Stimulated activated CD8-positive, alpha-beta memory T cell treated with anti-CD3 and anti-CD28 coated beads, Interleukin-7, amount 100 ng/mL, for 4 hours (primary cell): Measurements from ENCODE around the gene FAM110D.
A peak's percentile ranks its signal among the peaks of the same experiment; 100 is the strongest.

Source experiments
- DNase-seq, 2 donors: peaks; one replicate each; pipeline ENCODE4 v3.0.0-alpha.2; 2020; ENCODE audit warnings: low read depth in 2 of 2

FAM110D gene

DNA sequence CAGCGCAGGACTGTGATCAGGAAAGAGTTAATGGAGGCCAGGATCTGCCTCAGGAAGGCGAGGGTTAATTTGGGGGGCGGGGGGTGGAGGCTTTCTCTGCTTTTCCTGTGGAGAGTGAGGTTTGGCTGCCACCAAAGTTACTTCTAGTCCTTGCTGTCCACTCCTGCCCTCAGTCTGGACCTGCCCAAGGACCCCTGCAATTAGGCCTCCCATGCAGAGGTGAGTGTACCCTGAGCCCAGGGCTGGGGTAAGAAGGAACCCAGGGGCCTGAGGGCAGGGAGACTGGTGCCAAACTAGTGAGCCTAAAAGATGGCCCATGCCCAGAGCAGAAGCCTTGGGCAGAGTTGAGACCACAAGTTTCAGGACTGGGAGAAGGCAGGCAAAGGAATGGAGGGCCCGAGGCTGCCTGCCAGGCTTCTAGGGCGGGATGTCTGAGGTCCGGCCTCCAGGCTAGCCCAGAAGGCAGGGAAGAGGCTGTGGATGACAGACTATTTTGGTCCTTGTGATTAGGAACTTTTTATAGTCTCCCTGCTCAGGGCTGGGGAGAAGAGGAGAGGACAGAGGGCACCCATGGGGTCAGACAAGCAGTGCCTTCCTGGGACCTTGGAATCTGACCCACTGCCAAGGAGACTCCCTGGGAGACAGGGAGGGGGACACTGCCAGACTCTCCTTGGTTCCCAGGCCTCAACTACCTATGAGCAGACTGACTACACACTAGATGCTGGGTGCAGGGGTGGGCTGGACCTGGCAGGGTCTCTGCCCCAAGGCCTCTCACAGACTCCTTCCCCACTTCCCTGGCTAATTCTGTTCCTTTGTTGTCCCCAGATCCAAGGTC lies at the start of gene FAM110D:
FAM110D (plus strand) TSS at position 172 of the 835 bp plus-strand sequence. CDS start 2,213 bp downstream, outside the sequence.
- DNase-seq, result no peak

DNA sequence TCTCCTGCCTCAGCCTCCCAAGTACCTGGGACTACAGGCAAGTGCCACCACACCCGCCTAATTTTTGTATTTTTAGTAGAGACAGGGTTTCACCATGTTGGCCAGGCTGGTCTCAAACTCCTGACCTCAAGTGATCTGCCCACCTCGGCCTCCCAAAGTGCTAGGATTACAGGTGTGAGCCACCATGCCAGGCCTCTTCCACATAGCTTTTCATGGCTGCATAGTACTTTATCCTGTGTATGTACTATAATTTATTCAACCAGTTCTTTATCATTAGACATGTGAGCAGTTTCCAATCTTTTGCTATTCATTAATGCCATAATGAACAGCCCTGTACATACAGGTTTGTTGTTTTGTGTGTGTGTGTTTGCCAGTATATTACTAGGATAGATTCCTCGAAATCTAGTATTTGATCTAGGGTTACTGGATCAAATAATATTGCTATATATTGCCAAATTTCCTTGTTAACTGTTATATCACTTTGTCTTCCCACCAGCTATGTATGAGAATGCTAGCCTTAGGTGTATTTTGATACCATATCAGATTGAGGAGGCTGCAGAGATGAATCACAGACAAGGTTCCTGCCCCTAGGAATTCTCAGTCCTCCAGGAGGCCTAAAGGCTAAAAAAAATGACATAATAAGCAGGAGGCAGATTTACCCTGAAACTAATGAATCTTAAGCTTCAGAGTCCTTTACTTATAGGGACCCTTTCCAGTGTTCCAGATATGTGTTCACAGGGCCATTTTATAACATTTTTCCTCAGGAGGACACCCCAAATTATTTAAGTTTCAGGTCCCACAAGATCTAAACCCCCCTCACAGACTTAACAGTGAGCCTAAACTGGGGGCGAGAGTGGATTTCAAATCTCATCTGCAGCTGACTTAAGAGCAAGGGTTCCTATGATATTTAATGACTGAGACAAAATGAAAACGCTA lies 49.4 kb upstream of the FAM110D start:
- no peak for DNase-seq

DNA sequence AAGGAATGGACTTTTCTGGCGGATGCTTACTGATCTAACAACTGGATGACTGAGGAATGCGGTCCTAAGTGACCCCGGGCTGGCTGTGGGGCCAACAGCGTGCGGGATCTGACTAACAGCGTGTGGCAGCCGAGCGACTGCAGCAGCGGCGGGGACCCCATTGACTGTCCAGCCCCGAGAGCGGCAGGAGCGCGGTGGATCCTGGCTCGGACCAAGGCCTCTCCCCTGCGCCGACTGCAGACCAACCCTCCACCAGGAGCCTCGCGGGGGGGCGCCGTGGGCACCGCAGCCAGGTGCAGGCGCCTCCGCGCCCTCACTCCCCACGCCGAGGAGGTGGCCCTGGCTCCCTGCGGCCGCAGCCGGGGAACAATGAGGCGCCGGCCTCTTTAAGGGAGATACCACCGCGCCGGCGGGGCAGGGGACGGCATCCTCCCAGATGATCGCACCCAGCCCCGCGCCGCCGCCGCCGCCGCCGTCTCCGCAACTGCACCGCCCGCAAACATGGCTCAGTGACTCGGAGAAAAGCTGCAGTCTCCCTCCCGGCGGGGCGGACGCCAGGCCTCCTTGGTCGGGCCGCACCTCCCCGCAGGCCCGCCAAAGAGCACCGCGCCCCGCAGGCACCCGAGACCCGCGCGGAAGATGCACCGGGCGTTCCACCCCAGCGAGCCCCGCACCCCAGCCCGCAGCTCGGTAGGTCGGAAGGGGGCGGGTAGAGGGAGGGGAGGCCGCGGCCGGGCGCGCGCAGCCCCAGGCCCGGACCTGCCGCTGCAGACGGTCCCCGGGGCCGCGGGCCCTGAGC lies 47.9 kb upstream of the FAM110D start:
- DNase-seq, result peak; percentile 46 to 63

DNA sequence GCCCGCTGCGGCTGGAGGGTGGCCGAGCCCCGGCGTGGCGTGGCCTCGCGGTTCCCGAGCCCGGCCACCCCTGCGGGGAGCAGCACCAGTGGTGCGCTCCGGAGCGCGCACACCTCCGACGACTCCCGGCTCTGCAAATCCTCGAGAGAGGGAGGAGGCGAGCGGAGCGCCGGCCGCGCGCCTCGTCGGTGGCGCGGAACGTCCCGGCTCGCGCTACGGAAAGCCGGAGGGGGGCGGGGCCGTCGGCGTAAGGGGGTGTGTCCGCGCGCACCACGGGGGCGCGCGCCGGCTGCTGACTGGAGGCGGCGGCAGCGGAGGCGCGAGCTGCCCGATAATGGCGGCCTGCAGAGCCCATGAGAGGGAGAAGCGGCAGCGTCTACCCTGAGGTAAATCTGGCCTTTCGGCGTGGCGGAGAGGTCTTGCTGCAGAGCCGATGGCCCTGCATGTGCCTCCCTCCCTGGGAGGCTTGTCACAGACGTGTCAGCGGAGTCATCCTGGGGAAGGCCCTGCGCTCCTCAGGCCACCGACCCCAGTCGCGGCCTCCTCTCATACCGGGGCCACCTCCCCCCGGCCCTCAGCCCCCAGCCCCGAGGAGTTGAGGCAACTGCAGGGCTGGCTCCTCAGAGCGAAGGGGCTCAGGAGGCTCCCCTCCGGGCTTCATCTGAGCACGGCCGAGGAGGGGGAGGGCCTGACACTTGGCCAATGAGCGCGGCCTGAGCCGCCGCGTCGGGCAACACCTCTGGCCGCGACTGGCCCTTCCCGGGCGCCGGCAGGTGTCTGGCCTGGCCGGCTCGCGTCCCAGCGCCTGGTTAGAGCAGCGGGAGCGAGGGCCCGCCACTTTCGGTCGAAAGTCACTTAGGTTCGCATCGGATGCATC lies 47.1 kb upstream of the FAM110D start, which contains the start of gene PDIK1L:
PDIK1L (plus strand) TSS at position 295 of the 877 bp plus-strand sequence. CDS start 2,485 bp downstream, outside the sequence.
- DNase-seq, result peak; percentile 81 to 91

DNA sequence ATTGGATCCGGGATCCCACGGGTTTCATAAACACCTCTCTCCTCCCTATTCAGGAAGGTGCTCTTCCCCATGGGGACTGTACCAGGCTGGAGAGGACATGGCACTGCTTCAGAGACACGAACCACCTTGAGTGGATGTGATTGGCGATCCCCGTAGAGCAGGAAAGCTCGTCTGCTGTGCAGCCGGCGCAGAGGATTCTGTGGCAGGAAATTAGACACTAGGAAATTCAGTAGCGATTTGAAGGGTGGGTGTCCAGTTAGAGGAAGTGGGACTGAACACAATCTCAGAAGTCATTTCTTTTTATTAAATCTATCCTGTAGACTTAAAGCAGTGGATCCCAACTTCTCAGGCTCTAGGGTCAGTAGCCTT lies 46.5 kb upstream of the FAM110D start:
- DNase-seq, result no peak

DNA sequence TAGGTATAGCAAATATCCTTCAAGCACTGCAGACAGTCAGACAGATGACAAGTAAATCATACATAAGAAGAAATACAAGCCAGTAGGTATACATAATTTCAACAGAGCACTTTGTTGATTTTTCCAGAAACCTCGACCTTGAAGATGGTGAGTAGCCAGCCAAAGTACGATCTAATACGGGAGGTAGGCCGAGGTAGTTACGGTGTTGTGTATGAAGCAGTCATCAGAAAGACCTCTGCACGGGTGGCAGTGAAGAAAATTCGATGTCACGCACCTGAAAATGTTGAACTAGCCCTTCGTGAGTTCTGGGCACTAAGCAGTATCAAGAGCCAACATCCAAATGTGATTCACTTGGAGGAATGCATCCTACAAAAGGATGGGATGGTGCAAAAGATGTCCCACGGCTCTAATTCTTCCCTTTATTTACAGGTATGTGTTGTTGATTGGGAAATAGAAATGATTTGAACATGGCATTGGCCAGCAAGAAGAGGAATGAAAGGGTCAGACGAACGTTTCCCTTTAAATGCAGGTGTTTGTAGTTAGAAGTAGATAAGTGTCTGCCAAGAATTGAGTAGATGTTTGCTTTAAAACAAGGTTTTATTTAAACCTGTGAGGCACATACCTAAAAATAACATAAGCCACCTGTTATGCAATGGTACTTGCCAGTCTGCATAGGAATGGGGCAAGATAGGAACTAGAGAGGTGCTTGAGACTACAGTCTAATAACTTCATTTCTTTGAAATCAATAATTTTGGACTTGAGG lies 44.5 kb upstream of the FAM110D start:
- no peak for DNase-seq

DNA sequence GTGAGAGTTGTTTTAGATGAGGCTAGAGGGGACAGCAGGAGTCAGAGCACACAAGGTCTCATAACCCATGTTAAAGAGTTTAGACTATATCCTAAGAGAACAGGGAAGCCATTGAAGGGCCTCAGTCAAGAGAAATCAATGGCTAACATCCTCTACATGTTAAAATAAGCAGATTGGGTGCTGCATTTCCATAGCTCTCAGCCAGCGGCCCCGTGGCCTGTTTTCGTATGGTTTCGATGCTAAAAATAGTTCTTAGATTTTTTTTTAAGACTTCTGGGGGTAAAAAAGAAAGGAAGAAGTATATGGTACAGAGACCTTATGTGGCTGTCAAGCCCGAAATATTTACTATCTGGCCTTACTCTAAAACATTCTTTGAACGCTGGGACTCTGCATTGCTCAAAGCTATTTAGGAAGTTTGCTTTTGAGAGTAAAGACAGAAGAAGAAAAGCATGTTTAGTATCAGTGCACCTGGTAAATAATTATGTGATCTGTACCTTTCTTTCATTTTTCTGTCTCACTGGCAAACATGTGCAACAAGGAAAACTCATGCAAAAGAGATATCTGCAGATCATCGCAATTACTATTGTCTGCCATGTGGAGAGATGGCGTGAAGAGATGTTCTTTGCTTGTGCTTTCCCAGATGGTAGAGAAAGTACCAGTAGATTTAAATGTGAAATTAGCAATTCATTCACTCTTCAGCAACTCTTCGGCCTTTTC lies 38.8 kb upstream of the FAM110D start:
- no peak for DNase-seq

DNA sequence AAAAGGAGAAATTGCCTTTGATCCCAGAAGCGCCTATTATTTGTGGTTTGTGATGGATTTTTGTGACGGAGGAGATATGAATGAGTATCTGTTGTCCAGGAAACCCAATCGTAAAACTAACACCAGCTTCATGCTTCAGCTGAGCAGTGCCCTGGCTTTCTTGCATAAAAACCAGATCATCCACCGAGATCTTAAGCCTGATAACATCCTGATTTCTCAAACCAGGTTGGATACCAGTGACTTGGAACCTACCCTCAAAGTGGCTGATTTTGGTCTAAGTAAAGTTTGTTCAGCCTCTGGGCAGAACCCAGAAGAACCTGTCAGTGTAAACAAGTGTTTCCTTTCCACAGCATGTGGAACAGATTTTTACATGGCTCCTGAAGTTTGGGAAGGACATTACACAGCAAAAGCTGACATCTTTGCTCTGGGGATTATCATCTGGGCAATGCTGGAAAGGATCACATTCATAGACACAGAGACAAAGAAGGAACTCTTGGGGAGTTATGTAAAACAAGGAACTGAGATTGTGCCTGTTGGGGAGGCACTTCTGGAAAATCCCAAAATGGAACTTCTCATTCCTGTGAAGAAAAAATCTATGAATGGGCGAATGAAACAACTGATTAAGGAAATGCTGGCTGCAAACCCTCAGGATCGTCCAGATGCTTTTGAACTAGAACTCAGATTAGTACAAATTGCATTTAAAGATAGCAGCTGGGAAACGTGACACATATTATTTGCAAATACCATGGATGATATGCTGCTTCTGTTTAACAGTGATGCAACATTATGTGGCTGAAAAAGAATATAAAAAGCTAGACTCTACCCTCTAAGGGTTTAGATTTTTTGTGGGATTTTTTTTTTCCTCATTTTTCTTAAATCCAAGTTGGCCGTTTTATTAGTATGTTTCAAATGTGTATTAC lies 36.8 kb upstream of the FAM110D start:
- no peak for DNase-seq

DNA sequence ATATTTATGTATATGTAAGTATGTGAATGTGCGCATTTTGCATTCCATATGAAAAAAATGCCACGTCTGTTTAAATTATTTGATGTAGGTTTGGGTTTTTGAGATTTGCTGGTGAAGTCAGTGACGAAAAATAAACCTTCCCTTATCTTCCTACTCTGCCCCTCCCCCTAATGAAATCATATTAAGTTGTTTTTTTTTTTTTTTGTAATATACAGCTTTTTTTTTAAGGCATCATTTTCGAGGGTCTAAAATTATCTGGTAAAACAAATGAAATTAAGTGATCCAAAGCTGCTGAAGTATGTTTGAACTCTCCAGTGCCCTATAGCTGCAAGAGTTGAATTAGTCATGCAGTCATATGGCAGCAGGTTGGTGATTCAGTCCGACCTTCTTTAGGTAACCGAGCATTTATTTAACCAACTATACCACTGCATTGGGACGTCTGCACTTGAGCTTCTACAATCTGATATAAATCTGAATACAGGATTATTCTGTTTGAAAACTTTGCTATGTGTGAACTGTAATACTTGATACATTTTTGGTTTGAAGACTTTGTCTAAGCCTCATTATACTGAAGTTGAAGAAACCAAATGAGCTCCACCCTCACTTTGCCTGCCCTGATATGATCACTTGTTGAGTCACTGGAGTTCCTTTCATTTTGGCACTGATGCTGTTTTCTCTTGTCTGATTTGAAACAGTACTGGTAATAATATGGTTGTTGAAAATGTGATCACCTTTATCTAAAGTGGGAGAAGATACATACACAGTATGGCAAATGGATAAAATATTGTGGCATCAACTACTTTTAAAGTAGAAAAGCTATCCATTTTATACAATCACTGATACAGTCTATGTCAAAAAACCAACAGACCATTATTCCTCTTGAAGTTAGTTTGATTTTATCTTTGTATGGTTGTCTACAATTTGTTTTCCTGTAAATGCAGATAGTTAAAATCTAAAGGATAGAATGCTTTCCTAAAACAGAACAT lies 35.6 kb upstream of the FAM110D start:
- DNase-seq, result no peak

DNA sequence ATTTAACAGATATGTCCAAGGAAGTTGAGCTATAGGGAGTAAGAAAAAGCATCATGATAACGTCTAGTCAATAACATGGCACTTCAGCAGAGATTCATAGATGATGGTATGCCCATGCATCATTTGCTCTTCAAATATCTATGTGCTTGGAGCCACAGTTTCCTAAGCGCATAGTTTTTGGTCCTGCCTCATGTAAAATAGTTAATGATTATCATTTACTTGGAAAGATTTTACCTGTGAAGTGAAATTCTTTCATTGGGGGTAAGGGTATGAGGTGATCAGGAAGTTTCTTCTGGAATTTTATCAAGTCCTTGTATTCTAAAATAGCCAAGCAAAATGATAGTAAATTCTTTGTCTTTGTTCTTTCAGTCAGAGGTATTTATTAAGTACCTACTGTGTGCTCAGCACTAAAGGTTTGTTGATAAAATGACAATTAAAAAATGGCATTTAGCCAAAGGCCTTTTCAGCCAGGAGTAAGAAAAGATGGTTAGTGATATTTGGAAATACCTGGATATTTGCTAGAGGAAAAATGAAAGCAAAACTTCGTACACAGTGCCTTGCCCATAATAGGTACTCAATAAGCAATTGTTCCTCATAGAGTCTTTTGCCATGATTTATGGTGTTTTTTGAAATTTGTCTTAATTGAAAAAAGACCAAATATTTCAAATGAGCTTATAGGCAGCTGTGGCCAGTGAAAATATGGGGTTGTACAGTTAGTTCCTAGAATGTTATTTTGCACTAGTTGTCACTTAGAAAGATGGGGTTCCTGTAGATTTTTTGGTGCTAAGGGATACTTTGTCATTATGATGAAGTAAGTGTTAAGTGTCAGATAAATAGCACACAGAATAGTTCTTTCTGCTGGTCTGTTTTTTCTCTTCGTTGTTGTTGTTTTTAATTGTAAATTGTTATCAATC lies 34.2 kb upstream of the FAM110D start:
- DNase-seq, result no peak

DNA sequence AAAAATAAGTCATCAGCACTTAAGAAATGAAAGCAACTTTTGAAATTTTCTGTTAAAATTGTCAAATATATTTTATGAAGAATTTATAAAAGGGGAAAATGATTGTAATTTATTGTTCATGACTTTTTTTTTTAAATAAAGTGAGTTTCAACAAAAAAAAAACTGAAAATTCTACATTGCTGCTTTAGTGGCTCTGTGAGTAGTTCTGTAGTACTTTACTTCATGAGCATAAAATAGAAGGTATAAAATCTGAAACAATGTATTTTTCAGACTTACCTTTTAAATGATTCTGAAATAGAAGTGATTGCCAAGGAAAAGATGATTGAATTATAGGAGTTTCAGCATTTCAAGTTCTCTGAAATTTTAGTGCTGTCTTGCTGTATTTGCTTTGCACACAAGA lies 33.5 kb upstream of the FAM110D start:
- DNase-seq, result no peak

DNA sequence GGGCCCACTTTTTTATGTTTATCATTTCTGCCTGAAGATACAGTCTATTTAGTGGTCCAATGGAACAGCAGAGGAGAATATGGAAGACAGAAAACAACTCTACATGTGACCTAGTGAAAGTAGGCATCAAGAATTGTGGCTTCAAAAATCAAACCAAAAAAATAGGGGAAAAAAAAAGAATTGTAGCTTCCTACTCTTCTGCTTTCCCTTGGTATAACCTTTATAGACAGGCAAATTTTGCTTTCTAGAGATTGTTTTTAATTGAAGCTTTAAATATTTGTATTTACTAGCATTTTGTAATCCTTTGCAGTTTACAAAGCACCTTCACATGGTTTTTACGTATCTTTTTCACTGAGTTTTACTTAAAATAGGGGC lies 32.9 kb upstream of the FAM110D start:
- no peak for DNase-seq

DNA sequence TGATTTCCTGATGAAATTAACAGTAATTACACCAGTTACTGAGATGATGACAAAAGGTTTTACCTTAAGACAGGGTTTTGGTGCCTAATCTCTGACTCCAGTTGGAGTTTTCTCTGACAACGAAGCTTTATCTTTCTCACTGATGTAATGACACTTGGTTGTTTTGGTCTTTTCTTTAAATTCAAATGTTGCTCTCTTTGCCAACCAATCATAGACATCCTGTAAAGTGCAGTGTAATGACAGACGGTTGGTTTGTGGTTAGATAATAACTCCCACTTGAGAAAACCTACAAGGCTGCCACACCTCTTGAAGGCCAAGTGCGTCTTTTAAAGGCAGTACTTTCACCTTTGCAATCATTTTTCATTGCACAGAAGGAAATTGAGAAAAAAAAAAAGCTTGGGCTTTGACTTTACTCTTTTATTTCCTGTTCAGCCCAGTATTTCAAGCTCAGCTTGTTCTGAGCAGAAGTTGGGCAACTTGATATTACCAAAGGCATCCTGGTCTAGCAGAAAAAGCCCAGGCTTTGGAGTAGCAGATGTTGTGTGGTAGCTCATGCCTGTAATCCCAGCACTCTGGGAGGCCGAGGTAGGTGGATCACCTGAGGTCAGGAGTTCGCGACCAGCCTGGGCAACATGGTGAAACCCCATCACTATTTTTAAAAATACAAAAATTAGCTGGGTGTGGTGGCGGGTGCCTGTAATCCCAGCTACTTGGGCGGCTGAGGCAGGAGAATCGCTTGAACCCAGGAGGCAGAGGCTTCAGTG lies 32.4 kb upstream of the FAM110D start:
- DNase-seq, result peak; percentile 22 to 48

DNA sequence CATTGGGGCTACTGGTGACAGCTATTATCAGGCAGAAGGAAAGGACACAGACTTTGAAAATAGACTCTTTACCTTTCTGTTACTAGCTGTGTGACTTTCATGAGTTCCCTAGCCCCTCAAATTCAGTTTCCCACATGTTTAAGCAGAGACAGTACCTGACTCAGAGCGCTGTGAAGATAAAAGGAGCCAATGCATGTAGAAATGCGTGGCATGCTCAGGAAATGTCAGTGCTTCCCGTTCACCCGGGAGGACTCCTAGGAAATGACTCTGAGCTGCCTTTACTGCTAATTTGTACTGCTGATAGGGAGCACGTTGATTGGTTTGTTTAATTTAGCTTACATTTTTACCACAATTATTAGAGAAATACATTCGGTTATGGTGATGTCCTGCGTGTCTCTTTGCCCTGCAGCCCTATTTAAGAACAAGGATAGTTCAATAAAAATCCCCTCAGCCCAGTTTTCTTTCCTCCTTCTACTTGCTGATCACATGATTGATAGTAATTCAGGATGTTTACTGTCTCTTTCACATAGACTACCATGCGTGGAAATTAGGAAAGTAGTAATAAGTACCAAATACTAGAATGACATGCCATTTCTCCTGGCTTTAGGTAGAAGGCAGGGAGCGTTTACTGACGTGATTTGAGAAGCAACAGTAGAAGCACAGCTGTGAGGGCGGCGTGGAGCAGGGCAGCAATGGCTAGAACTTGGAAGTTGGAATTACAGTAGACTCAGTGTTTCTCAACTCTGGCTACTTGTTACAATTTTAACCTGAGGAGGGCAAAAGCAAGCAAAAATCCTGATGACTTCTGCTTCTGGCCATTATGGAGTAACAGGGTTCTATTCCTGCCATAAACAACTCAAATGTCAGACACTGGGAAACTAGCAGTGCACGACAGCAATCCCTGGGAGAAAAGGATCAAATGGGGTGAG lies 31.4 kb upstream of the FAM110D start:
- DNase-seq, result no peak
